Fibroblast of the aortic adventitia (primary cell): Measurements from ENCODE around the gene GUSB. TPM values are rescaled to one million over a fixed set of nuclear protein-coding genes. Genes with fewer than 3 reads are reported as not detected.
"Not testable (repeated sequence)": the region's sequence is repeated elsewhere in the genome, so short reads cannot be mapped to it uniquely, and the experiment has no call there.

Experiments used
- DNase-seq: peaks from one replicate; pipeline ENCODE4 v3.0.0-alpha.2; 2010; ENCODE audit warnings: low read depth
- H3K4me3 ChIP-seq: 2 replicates; pipeline ENCODE4 v1.5.1; 2011; ENCODE audit warnings: low read depth, mild to moderate bottlenecking, control low read depth, low read length, moderate library complexity
- total RNA-seq: library from RNA; depleted of rRNA; stranded (reverse); fragments of >200 nt; gene quantifications from 2 replicates; pipeline ENCODE4 v1.2.3, GENCODE V29; 2012; ENCODE audit warnings: low replicate concordance
- TF ChIP-seq, protein P1 (sequence below): IDR thresholded peaks from 2 replicates; pipeline ENCODE4 v1.5.1; 2011; ENCODE audit warnings: mild to moderate bottlenecking, low read length, control low read depth, inconsistent platforms; ENCODE audit not compliant: insufficient read depth

GUSB gene
- total RNA-seq, 1 donor: 22.3 TPM

- TF ChIP-seq, protein P1, sequence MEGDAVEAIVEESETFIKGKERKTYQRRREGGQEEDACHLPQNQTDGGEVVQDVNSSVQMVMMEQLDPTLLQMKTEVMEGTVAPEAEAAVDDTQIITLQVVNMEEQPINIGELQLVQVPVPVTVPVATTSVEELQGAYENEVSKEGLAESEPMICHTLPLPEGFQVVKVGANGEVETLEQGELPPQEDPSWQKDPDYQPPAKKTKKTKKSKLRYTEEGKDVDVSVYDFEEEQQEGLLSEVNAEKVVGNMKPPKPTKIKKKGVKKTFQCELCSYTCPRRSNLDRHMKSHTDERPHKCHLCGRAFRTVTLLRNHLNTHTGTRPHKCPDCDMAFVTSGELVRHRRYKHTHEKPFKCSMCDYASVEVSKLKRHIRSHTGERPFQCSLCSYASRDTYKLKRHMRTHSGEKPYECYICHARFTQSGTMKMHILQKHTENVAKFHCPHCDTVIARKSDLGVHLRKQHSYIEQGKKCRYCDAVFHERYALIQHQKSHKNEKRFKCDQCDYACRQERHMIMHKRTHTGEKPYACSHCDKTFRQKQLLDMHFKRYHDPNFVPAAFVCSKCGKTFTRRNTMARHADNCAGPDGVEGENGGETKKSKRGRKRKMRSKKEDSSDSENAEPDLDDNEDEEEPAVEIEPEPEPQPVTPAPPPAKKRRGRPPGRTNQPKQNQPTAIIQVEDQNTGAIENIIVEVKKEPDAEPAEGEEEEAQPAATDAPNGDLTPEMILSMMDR: no peak
- no peak for DNase-seq
- H3K4me3 ChIP-seq: no peak overlapping the region
Observed at GRCh38 chr7:65972976-65973375, 9.0 kb downstream of the GUSB start.

DNA sequence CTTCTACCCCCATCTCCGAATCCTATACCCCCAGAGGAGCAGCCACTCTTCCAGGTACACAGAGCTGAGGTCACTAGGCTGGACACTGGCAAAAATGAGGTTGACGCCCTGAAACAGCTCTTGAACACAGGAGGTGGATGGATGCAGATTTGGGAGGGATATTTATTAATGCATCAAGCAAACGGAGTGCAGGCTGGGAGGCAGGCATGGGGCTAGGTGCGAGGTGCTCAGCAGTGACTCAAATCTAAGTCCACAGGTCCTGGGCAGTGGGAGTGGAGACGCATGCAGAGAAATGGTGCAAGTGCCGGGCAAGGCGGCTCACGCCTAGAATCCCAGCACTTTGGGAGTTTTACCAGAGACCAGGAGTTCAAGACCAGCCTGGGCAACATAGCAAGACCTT lies 11.0 kb downstream of the GUSB start:
- DNase-seq: no peak
- H3K4me3 ChIP-seq: no peak overlapping the region
- TF ChIP-seq, protein P1: no peak

DNA sequence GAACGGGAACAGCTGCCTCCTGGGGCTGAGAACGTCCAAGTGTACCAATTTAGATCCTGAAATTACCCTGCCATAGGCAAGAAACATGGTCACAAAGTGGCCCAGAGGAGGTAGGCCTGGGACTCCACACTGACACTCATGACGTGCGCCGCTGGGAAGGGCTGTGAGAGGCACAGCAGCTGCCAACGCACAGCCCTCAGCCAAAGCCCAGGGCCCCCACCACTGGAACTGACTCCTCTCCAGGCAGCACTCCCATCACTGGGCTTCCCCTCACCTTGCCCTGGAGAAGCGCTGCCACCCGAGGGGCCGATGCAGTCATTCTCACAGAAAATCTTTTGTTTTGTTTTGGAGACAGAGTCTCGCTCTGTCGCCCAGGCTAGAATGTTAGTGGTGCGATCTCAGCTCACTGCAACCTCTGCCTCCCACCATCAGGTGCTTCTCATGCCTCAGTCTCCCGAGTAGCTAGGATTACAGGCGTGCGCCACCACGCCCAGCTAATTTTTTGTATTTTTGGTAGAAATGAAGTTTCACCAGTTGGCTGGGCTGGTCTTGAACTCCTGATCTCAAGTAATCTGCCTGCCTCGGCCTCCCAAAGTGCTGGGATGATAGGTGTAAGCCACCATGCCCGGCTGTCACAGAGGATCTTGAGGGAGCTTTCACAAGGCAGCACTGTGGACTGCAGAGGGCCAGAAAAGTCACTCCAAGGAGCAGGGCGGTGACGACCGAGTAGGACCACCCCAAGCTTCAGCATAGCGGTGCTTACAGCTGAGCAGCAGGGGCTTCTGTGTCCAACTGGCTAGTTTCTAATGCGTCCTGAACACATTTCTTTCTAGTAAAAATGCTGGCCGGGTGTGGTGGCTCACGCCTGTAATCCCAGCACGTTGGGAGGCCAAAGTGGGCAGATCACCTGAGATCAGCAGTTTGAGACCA lies 13.5 kb downstream of the GUSB start:
- TF ChIP-seq, protein P1: no peak
- no peak for DNase-seq

DNA sequence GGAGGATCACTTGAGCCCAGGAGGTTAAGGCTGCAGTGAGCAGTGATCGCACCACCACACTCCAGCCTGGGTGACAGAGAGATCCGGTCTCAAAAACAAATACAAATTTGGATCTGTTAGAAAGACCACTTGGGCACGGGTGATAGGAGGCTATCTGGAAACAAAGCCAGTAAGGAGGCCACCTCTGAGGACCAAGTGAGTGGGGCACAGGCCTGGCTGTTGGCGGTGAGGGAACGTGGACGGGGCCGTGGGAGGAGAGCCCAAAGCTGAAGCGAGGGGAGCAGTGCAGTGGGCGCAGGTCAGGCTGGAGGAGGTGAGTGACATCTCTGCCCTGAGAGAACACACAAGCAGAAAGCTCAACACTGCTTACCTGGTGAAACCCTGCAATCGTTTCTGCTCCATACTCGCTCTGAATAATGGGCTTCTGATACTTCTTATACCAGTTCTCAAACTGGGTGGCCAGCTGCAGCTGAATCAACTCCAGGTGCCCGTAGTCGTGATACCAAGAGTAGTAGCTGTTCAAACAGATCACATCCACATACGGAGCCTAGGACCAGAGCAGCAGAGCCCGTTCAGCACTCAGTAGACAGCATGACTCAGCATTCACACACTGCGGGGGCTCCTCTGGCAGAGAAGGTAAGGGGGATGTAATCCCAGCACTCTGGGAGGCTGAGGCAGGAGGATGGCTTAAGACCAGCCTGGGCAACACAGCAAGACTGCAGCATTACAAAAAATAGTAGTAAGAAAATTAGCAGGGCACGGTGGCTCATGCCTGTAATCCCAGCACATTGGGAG lies 14.5 kb downstream of the GUSB start:
- H3K4me3 ChIP-seq: no peak overlapping the region
- TF ChIP-seq, protein P1: no peak
- DNase-seq: no peak

More for the DNA sequence above, 13.5 kb downstream of the GUSB start:
- no peak overlapping the region for H3K4me3 ChIP-seq

- TF ChIP-seq, protein P1: no peak
- no peak overlapping the region for H3K4me3 ChIP-seq
- no peak for DNase-seq
Observed at GRCh38 chr7:65966146-65966545, 15.9 kb downstream of the GUSB start.

- H3K4me3 ChIP-seq, DNase-seq: not testable (repeated sequence)
Observed at GRCh38 chr7:65964671-65965070, 17.3 kb downstream of the GUSB start.

- TF ChIP-seq, protein P1: no peak
- no peak for DNase-seq
- no peak overlapping the region for H3K4me3 ChIP-seq
Observed at GRCh38 chr7:65962033-65962432, 20.0 kb downstream of the GUSB start.
